Ishikawa (cell line): ENCODE results near the gene POLG2.

Source experiments
- RAD21 ChIP-seq: IDR thresholded peaks from 2 replicates; pipeline ENCODE4 v1.6.1; 2012; ENCODE audit warnings: low read depth
- TAF1 ChIP-seq: IDR thresholded peaks from 2 replicates; pipeline ENCODE4 v1.6.1; 2012; ENCODE audit warnings: low read depth, mild to moderate bottlenecking
- TF ChIP-seq, protein P1 (sequence below): IDR thresholded peaks from 2 replicates; pipeline ENCODE4 v1.6.1; 2012; ENCODE audit warnings: low read depth, mild to moderate bottlenecking

DNA sequence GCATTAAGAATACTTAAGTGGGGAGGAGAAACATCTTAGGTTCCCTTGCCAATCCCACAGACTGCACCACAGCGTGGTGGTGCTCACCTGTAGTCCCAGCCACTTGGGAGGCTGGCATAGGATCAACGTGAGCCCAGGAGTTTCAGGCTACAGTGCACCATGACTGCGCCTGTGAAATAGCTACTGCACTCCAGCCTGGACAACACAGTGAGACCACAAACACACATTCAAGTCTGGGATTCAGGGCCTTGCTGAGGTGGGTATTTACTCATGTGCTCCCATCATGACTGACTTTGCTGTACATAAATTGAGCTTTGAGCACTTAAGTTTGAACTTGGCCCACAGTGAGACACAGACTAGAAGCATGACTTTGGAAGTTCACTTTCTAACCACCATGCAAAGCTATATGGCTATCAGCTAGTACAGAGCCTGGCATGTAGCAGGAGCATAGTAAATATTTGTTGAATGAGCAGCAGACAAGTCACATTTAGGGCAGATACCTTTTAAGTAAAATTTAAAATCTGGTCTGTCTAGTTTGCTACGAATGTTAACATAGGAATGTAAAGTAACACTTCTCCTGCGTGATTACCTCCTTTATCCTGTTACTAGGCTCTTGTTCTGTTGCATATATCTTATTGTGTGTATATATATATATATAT, 43.4 kb upstream of the POLG2 start:
- TF ChIP-seq TAF1 (no peak), RAD21 (no peak)
- TF ChIP-seq, protein P1, sequence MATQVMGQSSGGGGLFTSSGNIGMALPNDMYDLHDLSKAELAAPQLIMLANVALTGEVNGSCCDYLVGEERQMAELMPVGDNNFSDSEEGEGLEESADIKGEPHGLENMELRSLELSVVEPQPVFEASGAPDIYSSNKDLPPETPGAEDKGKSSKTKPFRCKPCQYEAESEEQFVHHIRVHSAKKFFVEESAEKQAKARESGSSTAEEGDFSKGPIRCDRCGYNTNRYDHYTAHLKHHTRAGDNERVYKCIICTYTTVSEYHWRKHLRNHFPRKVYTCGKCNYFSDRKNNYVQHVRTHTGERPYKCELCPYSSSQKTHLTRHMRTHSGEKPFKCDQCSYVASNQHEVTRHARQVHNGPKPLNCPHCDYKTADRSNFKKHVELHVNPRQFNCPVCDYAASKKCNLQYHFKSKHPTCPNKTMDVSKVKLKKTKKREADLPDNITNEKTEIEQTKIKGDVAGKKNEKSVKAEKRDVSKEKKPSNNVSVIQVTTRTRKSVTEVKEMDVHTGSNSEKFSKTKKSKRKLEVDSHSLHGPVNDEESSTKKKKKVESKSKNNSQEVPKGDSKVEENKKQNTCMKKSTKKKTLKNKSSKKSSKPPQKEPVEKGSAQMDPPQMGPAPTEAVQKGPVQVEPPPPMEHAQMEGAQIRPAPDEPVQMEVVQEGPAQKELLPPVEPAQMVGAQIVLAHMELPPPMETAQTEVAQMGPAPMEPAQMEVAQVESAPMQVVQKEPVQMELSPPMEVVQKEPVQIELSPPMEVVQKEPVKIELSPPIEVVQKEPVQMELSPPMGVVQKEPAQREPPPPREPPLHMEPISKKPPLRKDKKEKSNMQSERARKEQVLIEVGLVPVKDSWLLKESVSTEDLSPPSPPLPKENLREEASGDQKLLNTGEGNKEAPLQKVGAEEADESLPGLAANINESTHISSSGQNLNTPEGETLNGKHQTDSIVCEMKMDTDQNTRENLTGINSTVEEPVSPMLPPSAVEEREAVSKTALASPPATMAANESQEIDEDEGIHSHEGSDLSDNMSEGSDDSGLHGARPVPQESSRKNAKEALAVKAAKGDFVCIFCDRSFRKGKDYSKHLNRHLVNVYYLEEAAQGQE: no peak
